Activated CD8-positive, alpha-beta memory T cell treated with anti-CD3 and anti-CD28 coated beads, Interleukin-2, amount 50 U/mL, for 24 hours (primary cell): ENCODE data around the gene CSNK2B.

Experiments
- DNase-seq: peaks from one replicate; pipeline ENCODE4 v3.0.0-alpha.2; 2020; ENCODE audit errors: extremely low read depth

Gene CSNK2B

GRCh38 chr6:31660381-31661261, 5.3 kb upstream of the CSNK2B start, which contains the start of gene C6orf47:
Gene C6orf47, minus strand, starts transcription at chr6:31660778. Its CDS starts 831 bp downstream, at chr6:31659947.
- no peak for DNase-seq

- DNase-seq = no peak
Measured at GRCh38 chr6:31661262-31662123, 4.4 kb upstream of the CSNK2B start.

GRCh38 chr6:31662124-31662723, 3.7 kb upstream of the CSNK2B start:
- no peak for DNase-seq

GRCh38 chr6:31663126-31663960, 2.5 kb upstream of the CSNK2B start:
- no peak for DNase-seq

- DNase-seq = no peak
Measured at GRCh38 chr6:31663961-31664789, 1.7 kb upstream of the CSNK2B start.

- peak; percentile 81 for DNase-seq
Measured at GRCh38 chr6:31664790-31665500, 935 bp upstream of the CSNK2B start, which contains the start of gene GPANK1. Gene GPANK1, minus strand, starts transcription at chr6:31664997. Its CDS starts 519 bp downstream, at chr6:31664478.

- no peak for DNase-seq
Measured at GRCh38 chr6:31666337-31666965, 571 bp downstream of the CSNK2B start.

GRCh38 chr6:31669676-31670075, 3.8 kb downstream of the CSNK2B start, which contains the start of gene LY6G5B:
Gene LY6G5B, plus strand, starts transcription at chr6:31669976. Its CDS starts 975 bp downstream, at chr6:31670951.
- DNase-seq = no peak

GRCh38 chr6:31676322-31676903, 10.5 kb downstream of the CSNK2B start:
- DNase-seq = no peak

- no peak for DNase-seq
Measured at GRCh38 chr6:31676904-31677303, 11.0 kb downstream of the CSNK2B start.

GRCh38 chr6:31677955-31678354, 12.1 kb downstream of the CSNK2B start:
- DNase-seq = no peak

GRCh38 chr6:31680226-31681134, 14.6 kb downstream of the CSNK2B start, which contains the start of gene LY6G5C:
Gene LY6G5C, minus strand, starts transcription at chr6:31681067. Its CDS starts 694 bp downstream, at chr6:31680373.
- DNase-seq = peak; percentile 41

GRCh38 chr6:31681135-31681671, 15.3 kb downstream of the CSNK2B start:
- DNase-seq = no peak

GRCh38 chr6:31683591-31683990, 17.7 kb downstream of the CSNK2B start:
- no peak for DNase-seq

- DNase-seq = no peak
Measured at GRCh38 chr6:31686483-31686882, 20.6 kb downstream of the CSNK2B start.

GRCh38 chr6:31687321-31687720, 21.4 kb downstream of the CSNK2B start:
- no peak for DNase-seq
